ENCODE data around the gene IBSP. TPM values are rescaled to one million over a fixed set of nuclear protein-coding genes. Genes with fewer than 3 reads are reported as not detected.
A peak's percentile ranks its signal among the peaks of the same experiment; 100 is the strongest.

The IBSP gene
- total RNA-seq, 1 experiment from 2014 or later = not detected

GRCh38 chr4:87835743-87836142 is 36.4 kb downstream of the IBSP start:
- no peak overlapping the region for H3K4me3 Mint-ChIP-seq (ENCODE audit: low read depth, unreplicated experiment)
- CTCF ChIA-PET = no interaction called here

GRCh38 chr4:87838205-87838604 is 38.9 kb downstream of the IBSP start:
- Mint-ChIP-seq H3K27me3 (ENCODE audit: unreplicated experiment) (no peaks in the 10 kb centered on the region), H3K9me3 (ENCODE audit: low read depth, unreplicated experiment) (no peaks in the 10 kb centered on the region), H3K36me3 (ENCODE audit: insufficient read depth, unreplicated experiment) (no peaks in the 10 kb centered on the region), H3K4me1 (ENCODE audit: low read depth, unreplicated experiment) (no peaks in the 10 kb centered on the region), H3K27ac (ENCODE audit: unreplicated experiment) (no peak overlapping the region), H3K4me3 (ENCODE audit: low read depth, unreplicated experiment) (no peak overlapping the region)
- intact Hi-C loops (cut with micrococcal nuclease; ENCODE audit: unreplicated experiment) = loop anchor here (2.0 kb wide), 1 partner anchor 293 kb away; no protein-coding TSS in a partner anchor
- CTCF ChIA-PET = interaction anchor here (0.9 to 1.4 kb wide), 2 partner anchors 179 to 294 kb away, joined by 3 to 12 read pairs; no protein-coding TSS in a partner anchor
- BruUV-seq (replicated peaks) = no TSS peak
- TF ChIP-seq CTCF (IDR thresholded peaks at IDR 0.05; ENCODE audit: unreplicated experiment) = peak; percentile 39
- no peak for DNase-seq

More at GRCh38 chr4:87835743-87836142, 36.4 kb downstream of the IBSP start:
- Mint-ChIP-seq H3K27me3 (ENCODE audit: unreplicated experiment) (no peaks in the 10 kb centered on the region), H3K4me1 (ENCODE audit: low read depth, unreplicated experiment) (no peaks in the 10 kb centered on the region), H3K9me3 (ENCODE audit: low read depth, unreplicated experiment) (no peaks in the 10 kb centered on the region), H3K27ac (ENCODE audit: unreplicated experiment) (no peak overlapping the region), H3K36me3 (ENCODE audit: insufficient read depth, unreplicated experiment) (no peaks in the 10 kb centered on the region)
- DNase-seq = no peak
- no peak for TF ChIP-seq CTCF (IDR thresholded peaks at IDR 0.05; ENCODE audit: unreplicated experiment)
- BruUV-seq (replicated peaks) = no TSS peak
- intact Hi-C loops (cut with micrococcal nuclease; ENCODE audit: unreplicated experiment) = no loop called here

- Mint-ChIP-seq H3K4me1 (ENCODE audit: low read depth, unreplicated experiment) (no peaks in the 10 kb centered on the region), H3K27me3 (ENCODE audit: unreplicated experiment) (no peaks in the 10 kb centered on the region), H3K9me3 (ENCODE audit: low read depth, unreplicated experiment) (no peaks in the 10 kb centered on the region), H3K27ac (ENCODE audit: unreplicated experiment) (no peak overlapping the region), H3K4me3 (ENCODE audit: low read depth, unreplicated experiment) (no peak overlapping the region), H3K36me3 (ENCODE audit: insufficient read depth, unreplicated experiment) (no peaks in the 10 kb centered on the region)
- TF ChIP-seq CTCF (IDR thresholded peaks at IDR 0.05; ENCODE audit: unreplicated experiment) = peak; percentile 33
- BruUV-seq (replicated peaks) = no TSS peak
- CTCF ChIA-PET = interaction anchor here (1.4 kb wide), 1 partner anchor 295 kb away, joined by 12 read pairs; no protein-coding TSS in a partner anchor
- DNase-seq = no peak
- intact Hi-C loops (cut with micrococcal nuclease; ENCODE audit: unreplicated experiment) = loop anchor here (1.0 to 2.0 kb wide), 2 partner anchors 160 to 294 kb away; no protein-coding TSS in a partner anchor
Measured at GRCh38 chr4:87838890-87839591, 39.7 kb downstream of the IBSP start.

- no peak overlapping the region for H3K4me3 Mint-ChIP-seq (ENCODE audit: low read depth, unreplicated experiment)
- intact Hi-C loops (cut with micrococcal nuclease; ENCODE audit: unreplicated experiment) = loop anchor here (1.0 to 2.0 kb wide), 2 partner anchors 160 to 295 kb away; no protein-coding TSS in a partner anchor
- H3K27ac Mint-ChIP-seq (ENCODE audit: unreplicated experiment) = no peak overlapping the region
- BruUV-seq (replicated peaks) = no TSS peak
- H3K4me1 Mint-ChIP-seq (ENCODE audit: low read depth, unreplicated experiment) = no peaks in the 10 kb centered on the region
- no peaks in the 10 kb centered on the region for H3K9me3 Mint-ChIP-seq (ENCODE audit: low read depth, unreplicated experiment)
- no peaks in the 10 kb centered on the region for H3K27me3 Mint-ChIP-seq (ENCODE audit: unreplicated experiment)
- no peak for TF ChIP-seq CTCF (IDR thresholded peaks at IDR 0.05; ENCODE audit: unreplicated experiment)
- no peak for DNase-seq
- CTCF ChIA-PET = no interaction called here
- H3K36me3 Mint-ChIP-seq (ENCODE audit: insufficient read depth, unreplicated experiment) = no peaks in the 10 kb centered on the region
Measured at GRCh38 chr4:87839592-87839946, 40.2 kb downstream of the IBSP start.

Measured in Calu3 (cell line).